ENCODE results near the gene CLOCK. TPM values are rescaled to one million over a fixed set of nuclear protein-coding genes. Genes with fewer than 3 reads are reported as not detected.
A peak's percentile ranks its signal among the peaks of the same experiment; 100 is the strongest.

Gene CLOCK
- total RNA-seq, 1 experiment from 2014 or later = 24.9 TPM

DNA sequence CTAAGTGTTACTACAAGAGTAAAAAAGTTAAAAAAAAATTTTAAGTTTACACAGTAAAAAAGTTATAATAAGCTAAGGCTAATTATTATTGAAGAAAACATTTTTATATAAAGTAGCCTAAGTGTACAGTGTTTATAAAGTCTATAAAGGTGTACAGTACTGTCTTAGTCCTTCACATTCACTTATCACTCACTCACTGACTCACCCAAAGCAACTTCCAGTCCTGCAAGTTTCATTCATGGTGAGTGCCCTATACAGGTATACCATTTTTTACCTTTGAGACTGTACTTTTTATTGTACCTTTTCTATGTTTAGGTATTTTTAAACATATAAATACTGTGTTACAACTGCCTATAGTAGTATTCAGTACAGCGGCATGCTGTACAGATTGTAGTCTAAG lies 76.7 kb downstream of the CLOCK start:
- Histone ChIP-seq H3K36me3 (ENCODE audit: control insufficient read depth, insufficient read depth, low read length) (no peaks in the 10 kb centered on the region), H3K4me3 (ENCODE audit: low read depth in 2 of 2, low read length in 2 of 2) (no peak overlapping the region), H3K27me3 (ENCODE audit: control insufficient read depth, insufficient read depth, low read length) (no peaks in the 10 kb centered on the region), H3K27ac (ENCODE audit: low read length) (no peak overlapping the region), H3K4me1 (ENCODE audit: control insufficient read depth, insufficient read depth, low read length) (no peaks in the 10 kb centered on the region), H3K9me3 (ENCODE audit: control insufficient read depth, insufficient read depth, low read depth, low read length) (no peaks in the 10 kb centered on the region)
- TF ChIP-seq TCF7L2 (IDR thresholded peaks at IDR 0.05; ENCODE audit: low read depth, low read length) = no peak
- TF ChIP-seq, protein P1, sequence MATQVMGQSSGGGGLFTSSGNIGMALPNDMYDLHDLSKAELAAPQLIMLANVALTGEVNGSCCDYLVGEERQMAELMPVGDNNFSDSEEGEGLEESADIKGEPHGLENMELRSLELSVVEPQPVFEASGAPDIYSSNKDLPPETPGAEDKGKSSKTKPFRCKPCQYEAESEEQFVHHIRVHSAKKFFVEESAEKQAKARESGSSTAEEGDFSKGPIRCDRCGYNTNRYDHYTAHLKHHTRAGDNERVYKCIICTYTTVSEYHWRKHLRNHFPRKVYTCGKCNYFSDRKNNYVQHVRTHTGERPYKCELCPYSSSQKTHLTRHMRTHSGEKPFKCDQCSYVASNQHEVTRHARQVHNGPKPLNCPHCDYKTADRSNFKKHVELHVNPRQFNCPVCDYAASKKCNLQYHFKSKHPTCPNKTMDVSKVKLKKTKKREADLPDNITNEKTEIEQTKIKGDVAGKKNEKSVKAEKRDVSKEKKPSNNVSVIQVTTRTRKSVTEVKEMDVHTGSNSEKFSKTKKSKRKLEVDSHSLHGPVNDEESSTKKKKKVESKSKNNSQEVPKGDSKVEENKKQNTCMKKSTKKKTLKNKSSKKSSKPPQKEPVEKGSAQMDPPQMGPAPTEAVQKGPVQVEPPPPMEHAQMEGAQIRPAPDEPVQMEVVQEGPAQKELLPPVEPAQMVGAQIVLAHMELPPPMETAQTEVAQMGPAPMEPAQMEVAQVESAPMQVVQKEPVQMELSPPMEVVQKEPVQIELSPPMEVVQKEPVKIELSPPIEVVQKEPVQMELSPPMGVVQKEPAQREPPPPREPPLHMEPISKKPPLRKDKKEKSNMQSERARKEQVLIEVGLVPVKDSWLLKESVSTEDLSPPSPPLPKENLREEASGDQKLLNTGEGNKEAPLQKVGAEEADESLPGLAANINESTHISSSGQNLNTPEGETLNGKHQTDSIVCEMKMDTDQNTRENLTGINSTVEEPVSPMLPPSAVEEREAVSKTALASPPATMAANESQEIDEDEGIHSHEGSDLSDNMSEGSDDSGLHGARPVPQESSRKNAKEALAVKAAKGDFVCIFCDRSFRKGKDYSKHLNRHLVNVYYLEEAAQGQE (IDR thresholded peaks at IDR 0.05; ENCODE audit: insufficient read depth in 1 of 2, low read depth in 2 of 2, low read length in 1 of 2) = no peak
- TF ChIP-seq POLR2AphosphoS5 (IDR thresholded peaks at IDR 0.05; ENCODE audit: low read depth, low read length) = no peak
- TF ChIP-seq SIN3A (IDR thresholded peaks at IDR 0.05; ENCODE audit: borderline replicate concordance, insufficient read depth, low read depth, low read length) = no peak
- TF ChIP-seq, protein P2, sequence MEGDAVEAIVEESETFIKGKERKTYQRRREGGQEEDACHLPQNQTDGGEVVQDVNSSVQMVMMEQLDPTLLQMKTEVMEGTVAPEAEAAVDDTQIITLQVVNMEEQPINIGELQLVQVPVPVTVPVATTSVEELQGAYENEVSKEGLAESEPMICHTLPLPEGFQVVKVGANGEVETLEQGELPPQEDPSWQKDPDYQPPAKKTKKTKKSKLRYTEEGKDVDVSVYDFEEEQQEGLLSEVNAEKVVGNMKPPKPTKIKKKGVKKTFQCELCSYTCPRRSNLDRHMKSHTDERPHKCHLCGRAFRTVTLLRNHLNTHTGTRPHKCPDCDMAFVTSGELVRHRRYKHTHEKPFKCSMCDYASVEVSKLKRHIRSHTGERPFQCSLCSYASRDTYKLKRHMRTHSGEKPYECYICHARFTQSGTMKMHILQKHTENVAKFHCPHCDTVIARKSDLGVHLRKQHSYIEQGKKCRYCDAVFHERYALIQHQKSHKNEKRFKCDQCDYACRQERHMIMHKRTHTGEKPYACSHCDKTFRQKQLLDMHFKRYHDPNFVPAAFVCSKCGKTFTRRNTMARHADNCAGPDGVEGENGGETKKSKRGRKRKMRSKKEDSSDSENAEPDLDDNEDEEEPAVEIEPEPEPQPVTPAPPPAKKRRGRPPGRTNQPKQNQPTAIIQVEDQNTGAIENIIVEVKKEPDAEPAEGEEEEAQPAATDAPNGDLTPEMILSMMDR (IDR thresholded peaks at IDR 0.05) = no peak
- intact Hi-C loops (cut with micrococcal nuclease; ENCODE audit: unreplicated experiment) (no loop called here), in situ Hi-C loops (cut with HindIII; ENCODE audit: low pct_unique_long_range_greater_than_20kb, low sequenced_read_pairs) (no loop called here)
- DNase-seq (ENCODE audit: low read depth, low spot score) = no peak
- ATAC-seq = no peak
- BruUV-seq (replicated peaks) = no TSS peak
- POLR2A ChIA-PET = no interaction called here
- CTCF ChIA-PET = no interaction called here

DNA sequence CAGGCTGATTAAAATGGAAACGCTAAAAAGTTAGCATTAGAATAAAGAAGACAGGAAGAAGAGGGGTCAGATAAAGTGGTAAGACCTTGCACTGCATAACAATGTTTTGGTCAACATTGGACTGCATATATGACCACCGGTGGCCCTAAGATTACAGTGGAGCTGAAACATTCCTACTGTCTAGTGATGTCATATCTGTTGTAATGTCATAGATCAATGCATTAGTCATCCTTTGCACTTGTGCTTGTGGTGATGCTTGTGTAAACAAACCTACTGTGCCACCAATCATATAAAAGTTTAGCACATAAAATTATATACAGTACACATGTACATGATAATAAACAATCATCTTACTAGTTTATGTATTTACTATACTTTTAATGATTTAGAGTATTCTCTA lies 78.0 kb downstream of the CLOCK start:
- Histone ChIP-seq H3K4me3 (ENCODE audit: low read depth in 2 of 2, low read length in 2 of 2) (no peak overlapping the region), H3K9me3 (ENCODE audit: control insufficient read depth, insufficient read depth, low read depth, low read length) (no peaks in the 10 kb centered on the region), H3K27ac (ENCODE audit: low read length) (no peak overlapping the region), H3K36me3 (ENCODE audit: control insufficient read depth, insufficient read depth, low read length) (no peaks in the 10 kb centered on the region; the same call in 1 of the 2 replicates), H3K27me3 (ENCODE audit: control insufficient read depth, insufficient read depth, low read length) (no peaks in the 10 kb centered on the region), H3K4me1 (ENCODE audit: control insufficient read depth, insufficient read depth, low read length) (no peaks in the 10 kb centered on the region)
- POLR2A ChIA-PET = no interaction called here
- no TSS peak for BruUV-seq (replicated peaks)
- intact Hi-C loops (cut with micrococcal nuclease; ENCODE audit: unreplicated experiment) = no loop called here
- no peak for ATAC-seq
- TF ChIP-seq POLR2AphosphoS5 (IDR thresholded peaks at IDR 0.05; ENCODE audit: low read depth, low read length) (no peak), TCF7L2 (IDR thresholded peaks at IDR 0.05; ENCODE audit: low read depth, low read length) (no peak), SIN3A (IDR thresholded peaks at IDR 0.05; ENCODE audit: borderline replicate concordance, insufficient read depth, low read depth, low read length) (no peak)
- TF ChIP-seq, protein P1 (IDR thresholded peaks at IDR 0.05; ENCODE audit: insufficient read depth in 1 of 2, low read depth in 2 of 2, low read length in 1 of 2) = no peak
- TF ChIP-seq, protein P2 (IDR thresholded peaks at IDR 0.05) = no peak
- in situ Hi-C loops (cut with HindIII; ENCODE audit: low pct_unique_long_range_greater_than_20kb, low sequenced_read_pairs) = no loop called here
- peak; percentile 13 for DNase-seq (ENCODE audit: low read depth, low spot score)
- CTCF ChIA-PET = no interaction called here

Measured in Panc1 (cell line).